GM19025 (cell line): Measurements from ENCODE around the gene IRF2.
A peak's percentile ranks its signal among the peaks of the same experiment; 100 is the strongest.

ENCODE experiments used
- ATAC-seq: cut with Tn5 transposase; IDR thresholded peaks from one replicate; pipeline ENCODE4 v1.9.1; 2021; ENCODE audit warnings: mild to moderate bottlenecking, low read depth, moderate library complexity; ENCODE audit not compliant: unreplicated experiment

The IRF2 gene

GRCh38 chr4:184433258-184433892 is 41.0 kb downstream of the IRF2 start:
- ATAC-seq: no peak

- no peak for ATAC-seq
These were observed 42.0 kb downstream of the IRF2 start for GRCh38 chr4:184432127-184432922.

GRCh38 chr4:184430163-184430562 is 44.2 kb downstream of the IRF2 start:
- no peak for ATAC-seq

- ATAC-seq: no peak
These were observed 45.6 kb downstream of the IRF2 start for GRCh38 chr4:184428787-184429186.

GRCh38 chr4:184427687-184428086 is 46.7 kb downstream of the IRF2 start:
- no peak for ATAC-seq

- no peak for ATAC-seq
These were observed 47.3 kb downstream of the IRF2 start for GRCh38 chr4:184427093-184427492.

- no peak for ATAC-seq
These were observed 49.2 kb downstream of the IRF2 start for GRCh38 chr4:184424993-184425758.

GRCh38 chr4:184424279-184424678 is 50.1 kb downstream of the IRF2 start:
- ATAC-seq: no peak

- no peak for ATAC-seq
These were observed 51.2 kb downstream of the IRF2 start for GRCh38 chr4:184423003-184423686.

GRCh38 chr4:184422378-184422777 is 52.0 kb downstream of the IRF2 start:
- no peak for ATAC-seq

GRCh38 chr4:184421533-184422155 is 52.7 kb downstream of the IRF2 start:
- no peak for ATAC-seq

- ATAC-seq: peak; percentile 62
These were observed 53.4 kb downstream of the IRF2 start for GRCh38 chr4:184420881-184421416.

- ATAC-seq: no peak
These were observed 53.9 kb downstream of the IRF2 start for GRCh38 chr4:184420402-184420801.

GRCh38 chr4:184419976-184420375 is 54.4 kb downstream of the IRF2 start:
- ATAC-seq: no peak

GRCh38 chr4:184417802-184418511 is 56.4 kb downstream of the IRF2 start:
- ATAC-seq: peak; percentile 28

GRCh38 chr4:184416913-184417734 is 57.2 kb downstream of the IRF2 start:
- peak; percentile 37 for ATAC-seq

GRCh38 chr4:184415071-184415470 is 59.3 kb downstream of the IRF2 start:
- ATAC-seq: no peak

- no peak for ATAC-seq
These were observed 60.9 kb downstream of the IRF2 start for GRCh38 chr4:184413261-184414046.
